GM12872 (cell line): ENCODE results near the gene OVOL3.

Experiments
- TF ChIP-seq, protein P1 (sequence below): IDR thresholded peaks from 3 replicates; pipeline ENCODE4 v1.5.1; 2011; ENCODE audit warnings: low read depth, mild to moderate bottlenecking, low read length, moderate library complexity; ENCODE audit not compliant: insufficient read depth

Gene OVOL3

DNA sequence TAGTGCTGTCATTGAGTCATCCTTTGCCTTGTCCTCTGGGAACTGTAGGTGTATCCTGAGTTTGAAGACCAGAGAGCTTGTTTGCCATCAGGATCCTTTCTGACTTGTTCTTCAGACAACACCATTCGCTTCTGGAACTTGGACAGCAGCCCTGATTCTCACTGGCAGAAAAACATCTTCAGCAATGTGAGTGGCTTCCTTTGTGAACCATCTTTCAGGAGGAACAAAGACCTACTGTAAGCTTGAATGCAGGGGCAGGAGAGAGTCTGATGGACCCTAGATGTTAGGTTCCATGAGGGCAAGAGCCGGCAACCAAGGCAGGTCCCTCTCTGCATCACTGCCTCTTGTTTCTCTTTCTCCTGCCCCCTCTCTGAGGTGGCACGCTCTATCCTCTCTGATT lies 29.6 kb upstream of the OVOL3 start:
- TF ChIP-seq, protein P1, sequence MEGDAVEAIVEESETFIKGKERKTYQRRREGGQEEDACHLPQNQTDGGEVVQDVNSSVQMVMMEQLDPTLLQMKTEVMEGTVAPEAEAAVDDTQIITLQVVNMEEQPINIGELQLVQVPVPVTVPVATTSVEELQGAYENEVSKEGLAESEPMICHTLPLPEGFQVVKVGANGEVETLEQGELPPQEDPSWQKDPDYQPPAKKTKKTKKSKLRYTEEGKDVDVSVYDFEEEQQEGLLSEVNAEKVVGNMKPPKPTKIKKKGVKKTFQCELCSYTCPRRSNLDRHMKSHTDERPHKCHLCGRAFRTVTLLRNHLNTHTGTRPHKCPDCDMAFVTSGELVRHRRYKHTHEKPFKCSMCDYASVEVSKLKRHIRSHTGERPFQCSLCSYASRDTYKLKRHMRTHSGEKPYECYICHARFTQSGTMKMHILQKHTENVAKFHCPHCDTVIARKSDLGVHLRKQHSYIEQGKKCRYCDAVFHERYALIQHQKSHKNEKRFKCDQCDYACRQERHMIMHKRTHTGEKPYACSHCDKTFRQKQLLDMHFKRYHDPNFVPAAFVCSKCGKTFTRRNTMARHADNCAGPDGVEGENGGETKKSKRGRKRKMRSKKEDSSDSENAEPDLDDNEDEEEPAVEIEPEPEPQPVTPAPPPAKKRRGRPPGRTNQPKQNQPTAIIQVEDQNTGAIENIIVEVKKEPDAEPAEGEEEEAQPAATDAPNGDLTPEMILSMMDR: no peak

DNA sequence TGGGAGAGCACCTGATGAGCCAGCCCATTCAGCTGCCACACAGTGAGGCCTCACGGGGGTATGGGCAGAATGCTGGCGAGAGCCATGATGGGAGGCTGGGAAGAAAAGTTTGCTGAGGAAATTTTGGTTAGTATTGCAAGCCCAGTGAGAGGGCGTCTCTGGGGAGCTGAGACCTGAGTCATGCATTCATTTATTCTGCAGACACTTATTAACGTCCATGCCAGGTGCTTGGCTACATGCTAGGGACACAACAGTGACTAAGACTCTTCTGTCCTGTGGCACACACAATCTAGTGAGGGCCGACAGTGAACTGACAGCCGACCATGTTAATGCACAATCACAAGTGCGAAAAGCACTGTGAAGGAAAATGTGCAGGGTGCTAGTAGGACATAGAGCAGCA lies 29.0 kb upstream of the OVOL3 start:
- TF ChIP-seq, protein P1: no peak

DNA sequence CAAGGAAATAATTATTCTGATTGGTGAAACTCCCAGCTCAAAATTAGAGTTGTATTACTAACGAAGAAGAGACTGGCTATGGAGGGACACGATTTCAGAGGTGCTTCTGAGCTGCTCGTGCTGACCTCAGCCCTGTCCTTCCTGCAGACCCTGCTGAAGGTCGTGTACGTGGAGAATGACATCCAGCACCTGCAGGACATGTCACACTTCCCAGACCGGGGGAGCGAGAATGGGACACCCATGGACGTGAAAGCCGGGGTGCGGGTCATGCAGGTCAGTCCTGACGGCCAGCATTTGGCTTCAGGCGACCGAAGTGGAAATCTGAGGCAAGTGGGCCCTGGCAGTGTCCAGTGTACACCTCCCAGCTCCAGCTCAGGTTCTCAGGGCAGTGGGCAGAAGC lies 28.0 kb upstream of the OVOL3 start:
- TF ChIP-seq, protein P1: no peak

DNA sequence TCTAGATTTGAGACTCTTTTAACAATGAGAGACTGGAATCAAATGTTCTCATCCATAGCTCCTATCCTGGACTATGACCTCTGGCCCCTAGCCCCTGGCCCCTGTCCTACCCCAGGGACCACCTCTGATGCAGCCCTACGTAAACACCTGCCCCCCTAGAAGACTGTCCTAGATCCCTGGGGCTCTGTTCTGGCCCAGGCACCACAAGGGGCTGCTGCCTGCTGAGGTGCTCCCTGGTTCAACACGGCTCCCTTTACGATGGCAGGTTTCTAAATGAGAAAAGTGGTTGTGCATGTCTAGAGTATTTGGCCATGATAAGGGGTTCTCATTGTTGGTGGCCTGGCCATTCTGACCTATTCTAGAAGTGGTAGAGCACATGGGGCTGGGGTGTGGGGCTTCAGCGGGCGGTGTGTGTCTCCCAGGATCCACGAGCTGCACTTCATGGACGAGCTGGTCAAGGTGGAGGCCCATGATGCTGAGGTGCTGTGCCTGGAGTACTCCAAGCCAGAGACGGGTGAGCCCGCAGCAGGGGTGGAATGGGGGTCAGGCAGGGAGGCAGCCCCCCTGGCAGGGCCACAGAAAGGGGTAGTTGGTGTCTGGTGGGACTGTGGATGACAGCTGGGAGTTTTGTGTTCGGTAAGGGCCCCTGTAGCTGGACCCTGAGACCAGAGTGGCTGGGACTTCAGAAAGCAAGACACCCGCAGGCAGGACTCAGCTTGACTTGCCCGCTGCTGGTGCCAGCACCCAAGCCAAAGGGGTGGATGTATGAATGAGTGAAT lies 26.5 kb upstream of the OVOL3 start:
- TF ChIP-seq, protein P1: no peak

DNA sequence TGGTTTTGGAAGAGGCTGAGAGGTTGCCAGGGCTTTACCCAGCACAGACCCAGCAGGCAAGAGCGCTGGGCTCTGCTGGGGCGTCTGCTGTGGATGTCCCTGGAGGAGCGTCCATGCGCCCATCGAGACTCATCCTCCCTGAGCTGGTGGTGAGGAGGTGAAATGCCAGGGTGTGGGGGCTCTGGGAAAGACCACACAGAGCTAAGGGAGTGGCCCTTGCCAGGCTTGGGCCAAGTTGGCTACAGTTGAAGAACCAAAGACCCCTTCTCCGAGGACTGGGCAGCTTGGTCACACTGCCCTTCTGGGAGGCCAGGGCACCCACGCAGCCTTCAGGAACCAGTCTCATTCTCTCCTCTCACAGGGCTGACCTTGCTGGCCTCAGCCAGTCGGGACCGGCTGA lies 24.6 kb upstream of the OVOL3 start:
- TF ChIP-seq, protein P1: no peak

DNA sequence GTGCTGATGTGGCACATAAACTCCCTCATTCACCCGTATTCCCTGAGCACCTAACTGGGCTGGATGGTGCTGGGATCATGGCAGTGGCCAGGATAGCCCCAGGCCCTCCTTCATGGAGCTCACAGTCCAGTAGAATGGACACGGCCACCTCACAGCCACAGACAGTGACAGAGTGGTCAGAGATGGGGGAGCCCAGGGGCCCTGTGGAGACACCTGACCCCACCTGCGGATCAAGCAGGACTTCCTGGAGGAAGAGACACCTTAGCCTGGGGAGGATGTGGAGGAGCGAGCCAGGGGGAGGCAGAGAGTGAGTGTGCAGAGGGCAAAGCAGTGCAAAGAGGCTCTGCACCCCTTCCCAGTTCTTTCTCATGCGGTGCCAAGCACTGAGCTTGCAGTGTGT lies 21.1 kb upstream of the OVOL3 start:
- TF ChIP-seq, protein P1: no peak

DNA sequence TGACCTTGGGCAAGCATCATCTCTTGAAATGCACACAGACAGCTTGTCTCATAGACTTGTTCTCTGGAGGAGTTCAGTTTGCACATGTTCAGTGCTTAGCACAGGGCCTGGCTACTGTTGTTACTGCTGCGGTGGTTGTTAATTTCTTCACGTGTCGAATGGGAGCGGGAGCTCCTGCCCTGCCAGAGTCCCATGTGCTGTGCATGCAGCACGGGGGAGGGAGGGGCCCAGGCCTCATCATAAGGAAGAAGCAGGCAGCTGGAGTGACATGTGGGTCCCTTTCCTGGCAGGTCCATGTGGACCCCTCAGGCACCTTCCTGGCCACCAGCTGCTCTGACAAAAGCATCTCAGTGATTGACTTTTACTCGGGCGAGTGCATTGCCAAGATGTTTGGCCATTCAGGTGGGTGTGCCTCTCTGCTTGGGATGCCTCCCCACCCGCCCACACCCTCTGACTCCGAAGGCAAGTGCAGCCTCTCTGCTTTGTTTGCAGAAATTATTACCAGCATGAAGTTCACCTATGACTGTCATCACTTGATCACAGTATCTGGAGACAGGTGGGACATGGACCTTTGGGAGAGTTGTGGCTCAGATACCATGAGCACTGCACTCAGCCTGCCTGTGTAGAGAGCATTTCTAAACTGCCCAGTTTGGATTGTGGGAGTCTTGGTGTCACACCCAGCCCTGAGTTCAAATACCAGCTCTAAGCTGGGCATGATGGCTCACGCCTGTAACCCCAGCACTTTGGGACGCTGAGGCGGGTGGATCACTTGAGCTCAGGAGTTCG lies 19.8 kb upstream of the OVOL3 start:
- TF ChIP-seq, protein P1: no peak
